GOT3 (cell line): Measurements from ENCODE around the gene ATP5IF1.
A peak's percentile ranks its signal among the peaks of the same experiment; 100 is the strongest.

Experiments
- DNase-seq: peaks from one replicate; lab custom pipeline; 2025; ENCODE audit warnings: mixed read lengths; lab: John Stamatoyannopoulos, UW

The ATP5IF1 gene

GRCh38 chr1:28235755-28236655 is at the start of gene ATP5IF1:
TSS of gene ATP5IF1 (plus strand) at chr1:28236124. CDS start at chr1:28236184, 60 bp downstream.
- peak; percentile 86 for DNase-seq

GRCh38 chr1:28190337-28190979 is 45.5 kb upstream of the ATP5IF1 start:
- DNase-seq = no peak

DNA sequence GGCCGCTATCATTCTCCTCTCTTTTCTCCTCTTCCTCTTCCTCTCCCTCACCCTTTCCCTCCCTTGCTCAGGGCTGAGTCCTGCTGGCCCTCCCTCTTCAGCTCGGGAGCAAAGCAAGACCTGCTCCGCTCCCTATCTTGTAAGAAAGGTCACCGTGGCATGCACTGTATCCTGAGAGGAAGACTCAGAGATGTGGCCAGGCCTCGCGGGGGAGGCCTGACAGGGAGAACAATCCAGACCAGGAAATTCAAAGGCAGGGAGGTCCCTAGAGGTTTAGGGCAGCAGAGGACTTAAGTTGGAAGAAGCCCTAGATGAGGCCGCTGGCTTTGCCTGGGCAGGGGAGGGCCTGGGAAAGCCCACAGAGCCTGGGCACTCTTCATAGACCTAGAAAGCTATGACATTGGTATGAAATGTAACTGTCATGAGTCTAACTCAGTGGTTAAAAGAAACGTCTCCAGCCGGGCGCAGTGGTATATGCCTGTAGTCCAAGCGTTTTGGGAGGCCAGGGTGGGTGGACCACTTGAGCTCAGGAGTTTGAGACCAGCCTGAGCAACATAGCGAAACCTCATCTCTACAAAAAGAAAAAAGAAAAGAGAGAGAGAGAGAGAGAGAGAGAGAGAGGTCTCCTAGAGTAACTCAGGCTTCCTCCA is 44.8 kb upstream of the ATP5IF1 start:
- DNase-seq = no peak

DNA sequence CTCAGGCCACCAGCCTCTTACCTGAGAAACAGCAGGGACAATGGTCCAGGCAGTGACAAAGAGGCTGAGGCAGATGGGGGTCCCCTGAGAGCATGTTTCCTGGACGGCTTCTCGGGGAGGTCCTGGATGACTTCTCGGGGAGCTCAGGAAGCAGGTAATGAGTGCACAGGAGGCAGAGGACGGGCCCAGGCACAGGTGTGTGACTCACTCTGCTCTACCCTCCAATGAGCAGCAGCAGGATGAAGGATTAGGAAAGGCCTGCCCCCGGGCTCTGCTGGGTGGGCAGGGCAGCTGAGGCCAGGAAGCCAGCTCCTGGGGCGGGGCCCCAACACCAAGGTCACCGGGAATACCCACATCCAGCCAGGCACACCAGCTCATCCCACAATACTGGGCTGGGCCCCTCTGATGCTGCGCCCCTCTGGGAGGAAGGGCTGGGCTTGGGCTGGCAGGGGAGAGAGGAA is 42.2 kb upstream of the ATP5IF1 start:
- DNase-seq = no peak

- no peak for DNase-seq
Observed at GRCh38 chr1:28194326-28195035, 41.4 kb upstream of the ATP5IF1 start.

- no peak for DNase-seq
Observed at GRCh38 chr1:28195780-28196179, 40.1 kb upstream of the ATP5IF1 start.

GRCh38 chr1:28196330-28196729 is 39.6 kb upstream of the ATP5IF1 start:
- DNase-seq = no peak

DNA sequence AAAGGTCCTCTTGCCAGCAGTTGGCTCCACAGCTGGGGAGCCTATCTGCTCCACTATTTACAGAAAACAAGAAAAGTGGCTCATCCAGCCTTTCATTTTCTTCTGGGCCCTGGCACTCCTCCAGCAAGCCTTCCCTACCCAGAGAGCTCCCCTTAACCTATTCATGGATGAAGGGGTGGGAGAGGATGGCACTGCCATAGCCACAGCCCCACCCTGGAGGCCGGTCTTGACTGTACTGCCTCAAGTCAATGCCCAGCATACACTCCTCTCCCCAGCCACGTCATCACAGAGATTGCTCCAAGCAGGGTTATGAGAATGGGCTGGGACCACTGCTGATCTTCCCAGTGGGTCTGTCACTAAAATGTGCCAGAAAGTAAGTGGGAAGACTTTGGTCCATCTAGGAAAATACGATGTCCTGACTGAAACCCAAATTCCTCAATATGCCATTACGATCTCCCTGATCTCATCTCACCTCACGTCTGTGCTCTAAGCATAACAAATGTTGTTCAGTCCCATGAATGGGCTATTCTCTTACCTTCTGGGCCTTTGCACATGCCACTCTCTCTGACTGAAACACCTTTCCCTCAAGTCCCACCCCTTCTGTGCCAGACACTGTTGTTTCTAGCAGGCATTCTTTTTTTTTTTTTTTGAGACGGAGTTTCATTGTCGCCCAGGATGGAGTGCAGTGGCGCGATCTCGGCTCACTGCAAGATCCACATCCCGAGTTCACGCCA is 38.1 kb upstream of the ATP5IF1 start:
- no peak for DNase-seq

- DNase-seq = no peak
Observed at GRCh38 chr1:28199328-28200233, 36.3 kb upstream of the ATP5IF1 start.

DNA sequence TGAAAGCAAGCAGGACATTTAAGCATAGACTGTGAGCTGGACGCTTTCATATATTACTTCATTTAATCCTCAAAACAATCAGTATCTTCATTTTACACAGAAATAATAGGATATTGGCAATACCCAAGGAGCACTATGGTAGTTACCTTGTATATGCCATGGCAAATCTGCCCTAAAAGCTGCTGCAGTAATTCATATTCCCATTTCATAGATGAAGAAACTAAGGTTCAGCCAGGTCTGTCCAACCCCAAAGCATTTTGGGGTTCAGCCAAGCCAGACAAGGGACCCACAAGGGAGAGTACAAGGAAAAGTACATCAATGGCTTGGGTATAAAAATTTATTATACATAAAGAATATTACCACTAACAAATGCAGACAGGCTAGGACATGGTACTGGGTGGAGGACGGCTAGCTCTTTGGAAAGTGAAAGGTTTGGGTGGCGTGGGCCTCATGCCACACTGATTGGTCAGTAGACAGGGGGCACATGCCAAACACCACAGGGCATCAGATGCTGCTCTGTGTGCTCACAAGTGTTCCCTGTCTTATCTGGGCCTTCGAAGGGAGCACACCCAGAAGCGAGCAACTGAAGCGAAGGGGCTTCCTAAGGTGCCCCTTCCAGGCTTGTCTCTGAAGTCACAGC is 35.6 kb upstream of the ATP5IF1 start:
- DNase-seq = no peak

GRCh38 chr1:28205243-28205642 is 30.7 kb upstream of the ATP5IF1 start:
- no peak for DNase-seq

GRCh38 chr1:28208818-28209441 is 27.0 kb upstream of the ATP5IF1 start:
- no peak for DNase-seq

- DNase-seq = no peak
Observed at GRCh38 chr1:28209700-28210099, 26.2 kb upstream of the ATP5IF1 start.

- no peak for DNase-seq
Observed at GRCh38 chr1:28213315-28213714, 22.6 kb upstream of the ATP5IF1 start.

DNA sequence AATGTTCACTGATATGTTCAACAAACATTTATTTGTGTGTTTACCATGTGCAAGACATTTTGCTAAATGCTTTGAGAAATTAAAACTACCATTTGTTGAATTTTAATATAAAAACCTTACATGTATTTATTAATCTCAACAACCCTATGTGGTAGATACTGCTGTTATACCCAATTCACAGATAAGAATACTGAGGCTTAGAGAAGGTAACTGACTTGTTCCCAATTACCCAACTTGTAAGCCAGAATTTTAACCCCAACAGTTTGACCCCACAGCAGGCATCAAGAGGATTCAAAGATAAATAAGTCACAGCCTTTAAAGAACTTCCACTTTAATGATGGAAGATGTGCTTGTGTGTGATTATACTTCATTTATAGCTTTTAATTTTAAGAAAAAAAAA is 6.8 kb upstream of the ATP5IF1 start:
- no peak for DNase-seq

DNA sequence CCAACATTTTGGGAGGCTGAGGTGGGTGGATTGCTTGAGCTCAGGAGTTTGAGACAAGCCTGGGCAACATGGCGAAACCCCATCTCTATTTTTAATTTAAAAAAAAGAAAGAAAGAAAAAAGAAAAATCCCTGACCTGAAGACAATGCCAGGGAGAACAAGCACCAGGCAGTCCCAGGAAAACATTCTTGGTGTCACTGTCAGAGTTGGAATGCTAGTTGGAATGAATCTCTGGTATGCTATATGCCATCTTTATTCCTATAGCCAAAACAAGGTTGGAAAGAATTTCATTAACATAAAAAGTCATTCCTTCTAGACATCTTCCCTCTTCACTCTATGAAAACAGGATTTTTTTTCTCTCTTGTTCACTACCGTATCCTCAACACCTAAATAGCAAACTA is 5.9 kb upstream of the ATP5IF1 start:
- no peak for DNase-seq

- peak; percentile 54 for DNase-seq
Observed at GRCh38 chr1:28232558-28233263, 3.2 kb upstream of the ATP5IF1 start, which contains the start of gene DNAJC8. TSS of gene DNAJC8 (minus strand) at chr1:28233029. CDS start at chr1:28232998, 31 bp downstream.

DNA sequence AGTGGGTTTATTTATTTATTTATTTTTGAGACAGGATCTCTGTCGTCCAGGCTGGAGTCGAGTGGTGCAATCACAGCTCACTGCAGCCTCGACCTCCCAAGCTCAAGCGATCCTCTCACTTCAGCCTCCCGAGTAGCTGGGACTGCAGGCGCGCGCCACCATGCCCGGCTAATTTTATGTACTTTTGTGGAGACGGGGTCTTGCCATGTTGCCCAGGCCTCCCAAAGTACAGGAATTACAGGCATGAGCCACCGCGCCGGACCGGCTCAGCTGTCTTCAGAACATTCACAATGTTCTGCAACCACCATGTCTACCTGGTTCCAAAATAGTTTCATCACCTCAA is 2.7 kb upstream of the ATP5IF1 start:
- no peak for DNase-seq
